Measurements from ENCODE around the gene MAST1.

DNA sequence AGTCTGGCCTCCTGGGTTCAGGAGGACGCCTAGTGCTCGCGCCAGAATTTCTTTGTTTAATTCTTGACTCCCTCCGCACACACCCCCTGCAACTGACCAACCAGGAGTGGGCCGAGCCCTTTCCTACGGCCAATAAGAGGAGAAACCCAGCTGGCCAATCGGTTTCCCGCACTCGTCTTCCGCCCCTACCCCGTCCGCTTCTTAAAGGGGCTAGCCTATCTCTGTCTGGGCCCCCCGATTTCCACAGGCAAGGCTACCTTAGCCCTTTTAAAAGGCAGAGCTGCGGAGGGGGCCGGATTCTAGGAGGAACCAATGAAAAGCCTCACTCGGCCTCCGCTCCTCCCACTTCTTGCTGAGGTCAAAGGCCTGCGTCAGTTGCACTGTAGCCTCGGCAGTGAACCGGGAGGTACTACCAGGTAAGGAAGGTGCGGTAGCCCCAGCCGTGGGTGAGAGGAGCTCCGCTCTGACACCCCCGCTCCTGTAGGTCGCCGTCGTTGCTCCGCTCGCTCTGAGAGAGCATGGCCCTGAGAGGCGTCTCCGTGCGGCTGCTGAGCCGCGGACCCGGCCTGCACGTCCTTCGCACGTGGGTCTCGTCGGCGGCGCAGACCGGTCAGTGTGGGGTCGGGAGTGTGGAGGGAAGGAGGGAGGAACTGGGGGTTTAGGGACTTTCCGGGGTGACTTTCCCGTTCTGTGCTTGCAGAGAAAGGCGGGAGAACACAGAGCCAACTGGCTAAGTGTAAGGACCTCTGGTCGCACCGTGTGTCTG is 52.7 kb downstream of the MAST1 start, which contains the start of gene GCDH:
- TF ChIP-seq, protein P1, sequence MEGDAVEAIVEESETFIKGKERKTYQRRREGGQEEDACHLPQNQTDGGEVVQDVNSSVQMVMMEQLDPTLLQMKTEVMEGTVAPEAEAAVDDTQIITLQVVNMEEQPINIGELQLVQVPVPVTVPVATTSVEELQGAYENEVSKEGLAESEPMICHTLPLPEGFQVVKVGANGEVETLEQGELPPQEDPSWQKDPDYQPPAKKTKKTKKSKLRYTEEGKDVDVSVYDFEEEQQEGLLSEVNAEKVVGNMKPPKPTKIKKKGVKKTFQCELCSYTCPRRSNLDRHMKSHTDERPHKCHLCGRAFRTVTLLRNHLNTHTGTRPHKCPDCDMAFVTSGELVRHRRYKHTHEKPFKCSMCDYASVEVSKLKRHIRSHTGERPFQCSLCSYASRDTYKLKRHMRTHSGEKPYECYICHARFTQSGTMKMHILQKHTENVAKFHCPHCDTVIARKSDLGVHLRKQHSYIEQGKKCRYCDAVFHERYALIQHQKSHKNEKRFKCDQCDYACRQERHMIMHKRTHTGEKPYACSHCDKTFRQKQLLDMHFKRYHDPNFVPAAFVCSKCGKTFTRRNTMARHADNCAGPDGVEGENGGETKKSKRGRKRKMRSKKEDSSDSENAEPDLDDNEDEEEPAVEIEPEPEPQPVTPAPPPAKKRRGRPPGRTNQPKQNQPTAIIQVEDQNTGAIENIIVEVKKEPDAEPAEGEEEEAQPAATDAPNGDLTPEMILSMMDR (IDR thresholded peaks at IDR 0.05; ENCODE audit: borderline replicate concordance, extremely low read depth, low read length, poor library complexity, severe bottlenecking), result peak; percentile 23
- TF ChIP-seq EZH2 (IDR thresholded peaks at IDR 0.05; ENCODE audit: borderline replicate concordance, low read depth, low read length, severe bottlenecking), result no peak
